Keratinocyte (primary cell): ENCODE results near the gene OR14A16. TPM values are rescaled to one million over a fixed set of nuclear protein-coding genes. Genes with fewer than 3 reads are reported as not detected.

ENCODE experiments used
- DNase-seq: peaks from one replicate; pipeline ENCODE4 v3.0.0-alpha.2; 2011; ENCODE audit warnings: low read depth, missing footprints, low spot score
- FAIRE-seq: peaks from 2 replicates; lab custom pipeline; 2011; peaks lifted over from hg19 to GRCh38; lab: Jason Lieb, UNC
- H2AFZ ChIP-seq: 2 replicates; pipeline ENCODE4 v1.6.0; 2012; ENCODE audit warnings: low read length, control low read depth, inconsistent platforms; ENCODE audit not compliant: control insufficient read depth
- H3K27ac ChIP-seq: 2 replicates; pipeline ENCODE4 v1.5.1; 2011; ENCODE audit warnings: low read length; ENCODE audit not compliant: control insufficient read depth, insufficient read depth
- H3K27me3 ChIP-seq: 3 replicates; pipeline ENCODE4 v1.6.0; 2011; ENCODE audit warnings: low read length; ENCODE audit not compliant: control insufficient read depth, insufficient read depth; ENCODE audit errors: extremely low read depth
- H3K36me3 ChIP-seq, 2 experiments: 2 replicates in 1 of 2; 3 replicates in 1 of 2; pipeline ENCODE4 v1.5.1; 2011; ENCODE audit warnings: low read length in 2 of 2, mild to moderate bottlenecking in 1 of 2; ENCODE audit not compliant: control insufficient read depth in 2 of 2, insufficient read depth in 2 of 2; ENCODE audit errors: extremely low read depth in 1 of 2
- H3K4me1 ChIP-seq: 3 replicates; pipeline ENCODE4 v1.5.1; 2011; ENCODE audit warnings: low read length; ENCODE audit not compliant: control insufficient read depth, insufficient read depth; ENCODE audit errors: extremely low read depth
- H3K4me2 ChIP-seq: 3 replicates; pipeline ENCODE4 v1.6.0; 2011; ENCODE audit warnings: low read depth, low read length; ENCODE audit not compliant: control insufficient read depth, insufficient read depth; ENCODE audit errors: extremely low read depth
- H3K4me3 ChIP-seq, 3 experiments: fragments of 200-600 bp in 1 of 3; sonication (generic) in 1 of 3; 2 replicates in 2 of 3; 3 replicates in 1 of 3; pipeline ENCODE4 v1.5.1; 2011 to 2016; ENCODE audit warnings: low read length in 3 of 3, mild to moderate bottlenecking in 3 of 3, control low read depth in 2 of 3, inconsistent platforms in 1 of 3, low read depth in 1 of 3, mixed read lengths in 1 of 3, mixed run types in 1 of 3, moderate library complexity in 1 of 3; ENCODE audit not compliant: control insufficient read depth in 2 of 3, insufficient read depth in 2 of 3; ENCODE audit errors: extremely low read depth in 1 of 3
- H3K79me2 ChIP-seq: 2 replicates; pipeline ENCODE4 v1.6.0; 2012; ENCODE audit warnings: low read length; ENCODE audit not compliant: control insufficient read depth, insufficient read depth
- H3K9ac ChIP-seq: 3 replicates; pipeline ENCODE4 v1.6.0; 2011; ENCODE audit warnings: low read length; ENCODE audit not compliant: control insufficient read depth, insufficient read depth; ENCODE audit errors: extremely low read depth
- H3K9me1 ChIP-seq: 3 replicates; pipeline ENCODE4 v1.6.0; 2011; ENCODE audit warnings: low read length; ENCODE audit not compliant: control insufficient read depth, insufficient read depth; ENCODE audit errors: extremely low read depth
- H3K9me3 ChIP-seq: 2 replicates; pipeline ENCODE4 v1.5.1; 2012; ENCODE audit warnings: low read depth, low read length; ENCODE audit not compliant: control insufficient read depth
- H4K20me1 ChIP-seq: 3 replicates; pipeline ENCODE4 v1.6.0; 2011; ENCODE audit warnings: low read length; ENCODE audit not compliant: control insufficient read depth, insufficient read depth; ENCODE audit errors: extremely low read depth
- CTCF ChIP-seq, 3 experiments: IDR thresholded peaks in 1 of 3; conservative IDR thresholded peaks in 1 of 3; optimal IDR thresholded peaks in 1 of 3; 2 replicates in 2 of 3; 3 replicates in 1 of 3; pipeline versions ENCODE3 to v1.5.1; 2011; ENCODE audit warnings: low read length in 3 of 3, mild to moderate bottlenecking in 3 of 3, moderate library complexity in 2 of 3, control low read depth in 1 of 3, inconsistent platforms in 1 of 3; ENCODE audit not compliant: insufficient read depth in 2 of 3; ENCODE audit errors: extremely low read depth in 1 of 3
- EZH2 ChIP-seq: IDR thresholded peaks from one replicate; pipeline ENCODE4 v1.6.1; 2012; ENCODE audit warnings: inconsistent platforms, mild to moderate bottlenecking, low read length, moderate library complexity
- dilution Hi-C: fragments of 300-500 bp; cut with MboI; formaldehyde crosslinking; loops from one replicate; pipeline ENCODE4 v1.7.0; 2020; ENCODE audit warnings: low sequenced_read_pairs; ENCODE audit not compliant: extremely low pct_ligation_motif_present
- polyA plus RNA-seq, 5 experiments: library from polyadenylated mRNA; depleted of rRNA in 3 of 5; stranded (reverse) in 3 of 5; stranded (forward) in 1 of 5; unstranded in 1 of 5; fragments of >200 nt; gene quantifications; 1 replicate in 1 of 5; 2 replicates in 3 of 5; 3 replicates in 1 of 5; pipeline versions ENCODE4 v1.2.1 to v1.2.3, GENCODE V29; 2011 to 2012; ENCODE audit warnings: missing spikeins in 2 of 5, low read depth in 1 of 5, low replicate concordance in 1 of 5

Gene OR14A16
- polyA plus RNA-seq, 1 donor (not counting 4 experiments of a cell fraction or from before 2014, with no cell fraction given), result not detected

GRCh38 chr1:247840818-247841217 is 16.9 kb upstream of the OR14A16 start:
- H2AFZ ChIP-seq, result no peak overlapping the region
- dilution Hi-C loops, result no loop called here
- H4K20me1 ChIP-seq, result no peaks in the 10 kb centered on the region
- H3K4me3 ChIP-seq, result no peak overlapping the region
- no peaks in the 10 kb centered on the region for H3K79me2 ChIP-seq
- no peaks in the 10 kb centered on the region for H3K9me1 ChIP-seq
- no peak overlapping the region for H3K4me2 ChIP-seq
- DNase-seq, result no peak
- no peaks in the 10 kb centered on the region for H3K27me3 ChIP-seq
- H3K27ac ChIP-seq, result no peak overlapping the region
- no peak overlapping the region for H3K9ac ChIP-seq
- peaks cover 3% of the 10 kb centered on the region for H3K9me3 ChIP-seq
- H3K4me1 ChIP-seq, result no peaks in the 10 kb centered on the region
- no peaks in the 10 kb centered on the region for H3K36me3 ChIP-seq
- no peak for FAIRE-seq
- TF ChIP-seq CTCF (optimal IDR thresholded peaks at IDR 0.05 in 1 of 3, IDR thresholded peaks at IDR 0.05 in 1 of 3, conservative IDR thresholded peaks at IDR 0.05 in 1 of 3; ENCODE audit: extremely low read depth in 1 of 3, insufficient read depth in 2 of 3, low read length in 3 of 3) (no peak), EZH2 (no peak)

GRCh38 chr1:247833601-247834000 is 9.7 kb upstream of the OR14A16 start:
- TF ChIP-seq CTCF (optimal IDR thresholded peaks at IDR 0.05 in 1 of 3, IDR thresholded peaks at IDR 0.05 in 1 of 3, conservative IDR thresholded peaks at IDR 0.05 in 1 of 3; ENCODE audit: extremely low read depth in 1 of 3, insufficient read depth in 2 of 3, low read length in 3 of 3) (no peak), EZH2 (no peak)
- dilution Hi-C loops, result no loop called here
- H3K36me3 ChIP-seq, result no peaks in the 10 kb centered on the region
- H3K27ac ChIP-seq, result no peak overlapping the region
- DNase-seq, result no peak
- H2AFZ ChIP-seq, result no peak overlapping the region
- H3K4me1 ChIP-seq, result no peaks in the 10 kb centered on the region
- no peak overlapping the region for H3K4me2 ChIP-seq
- no peak for FAIRE-seq
- H3K27me3 ChIP-seq, result no peaks in the 10 kb centered on the region
- no peaks in the 10 kb centered on the region for H3K9me1 ChIP-seq
- H4K20me1 ChIP-seq, result no peaks in the 10 kb centered on the region
- no peaks in the 10 kb centered on the region for H3K79me2 ChIP-seq
- H3K9me3 ChIP-seq, result peaks cover 2% of the 10 kb centered on the region
- no peak overlapping the region for H3K9ac ChIP-seq
- H3K4me3 ChIP-seq, result no peak overlapping the region
